GM10248 (cell line): Measurements from ENCODE around the gene C4orf46.
A peak's percentile ranks its signal among the peaks of the same experiment; 100 is the strongest.
"Not testable (repeated sequence)": the region's sequence is repeated elsewhere in the genome, so short reads cannot be mapped to it uniquely, and the experiment has no call there.

Source experiments
- CTCF ChIA-PET: fragments of 300-600 bp; sonication (Branson Sonifier 250); formaldehyde crosslinking; extraction: SDS; loops from one replicate; lab custom pipeline; 2021; ENCODE audit warnings: antibody characterized with exemption; lab: Yijun Ruan, JAX
- POLR2A ChIA-PET: fragments of 350-650 bp; sonication (Branson Sonifier 250); formaldehyde crosslinking; extraction: SDS; loops from one replicate; lab custom pipeline; 2020; ENCODE audit warnings: antibody characterized with exemption; lab: Yijun Ruan, JAX
- DNase-seq: peaks from one replicate; pipeline ENCODE4 v3.0.0; 2012; ENCODE audit errors: extremely low spot score
- TF ChIP-seq, protein P1 (sequence below): IDR thresholded peaks from 2 replicates; pipeline ENCODE4 v1.5.1; 2012; ENCODE audit warnings: mild to moderate bottlenecking, low read depth; ENCODE audit errors: extremely low read depth, missing control alignments, control extremely low read depth

C4orf46 gene

DNA sequence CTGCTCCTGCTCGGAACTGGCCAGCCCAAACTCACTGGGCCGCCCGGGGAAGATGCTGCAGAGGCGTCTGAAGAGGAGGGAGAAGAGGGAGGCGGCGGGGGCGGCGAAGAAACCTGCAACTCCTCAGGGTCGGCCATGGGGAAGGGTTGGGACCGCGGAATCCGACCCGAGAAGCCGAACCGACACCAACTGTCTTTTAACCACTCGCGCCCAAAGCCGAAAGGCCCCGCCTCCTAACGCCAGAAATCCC is at the start of gene C4orf46:
Gene C4orf46 (minus strand): TSS at position 223 of the 250 bp plus-strand sequence. CDS start 86 bp downstream, at position 137.
- CTCF ChIA-PET = interaction anchor here (1.2 kb wide), 1 partner anchor 417 kb away, joined by 3 read pairs; no protein-coding TSS in a partner anchor
- DNase-seq = no peak
- TF ChIP-seq, protein P1, sequence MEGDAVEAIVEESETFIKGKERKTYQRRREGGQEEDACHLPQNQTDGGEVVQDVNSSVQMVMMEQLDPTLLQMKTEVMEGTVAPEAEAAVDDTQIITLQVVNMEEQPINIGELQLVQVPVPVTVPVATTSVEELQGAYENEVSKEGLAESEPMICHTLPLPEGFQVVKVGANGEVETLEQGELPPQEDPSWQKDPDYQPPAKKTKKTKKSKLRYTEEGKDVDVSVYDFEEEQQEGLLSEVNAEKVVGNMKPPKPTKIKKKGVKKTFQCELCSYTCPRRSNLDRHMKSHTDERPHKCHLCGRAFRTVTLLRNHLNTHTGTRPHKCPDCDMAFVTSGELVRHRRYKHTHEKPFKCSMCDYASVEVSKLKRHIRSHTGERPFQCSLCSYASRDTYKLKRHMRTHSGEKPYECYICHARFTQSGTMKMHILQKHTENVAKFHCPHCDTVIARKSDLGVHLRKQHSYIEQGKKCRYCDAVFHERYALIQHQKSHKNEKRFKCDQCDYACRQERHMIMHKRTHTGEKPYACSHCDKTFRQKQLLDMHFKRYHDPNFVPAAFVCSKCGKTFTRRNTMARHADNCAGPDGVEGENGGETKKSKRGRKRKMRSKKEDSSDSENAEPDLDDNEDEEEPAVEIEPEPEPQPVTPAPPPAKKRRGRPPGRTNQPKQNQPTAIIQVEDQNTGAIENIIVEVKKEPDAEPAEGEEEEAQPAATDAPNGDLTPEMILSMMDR = no peak
- POLR2A ChIA-PET = no interaction called here

DNA sequence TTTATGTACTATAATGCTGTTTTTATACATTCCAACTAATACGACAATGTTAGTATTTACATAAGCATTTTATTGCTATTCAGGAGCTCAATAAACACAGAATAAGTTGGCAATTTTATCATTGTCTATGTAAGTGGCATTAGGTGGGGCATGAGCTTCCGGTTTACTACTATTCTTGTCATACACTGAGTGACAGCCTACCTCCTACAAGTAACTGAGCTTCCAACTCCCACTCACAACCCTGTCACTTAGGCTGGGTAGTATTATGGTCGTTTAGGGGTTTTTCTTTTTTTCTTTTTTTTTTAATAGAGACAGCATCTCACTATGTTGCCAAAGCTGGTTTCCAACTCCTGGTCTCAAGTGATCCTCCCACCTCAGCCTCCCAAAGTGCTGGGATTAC is 44.1 kb upstream of the C4orf46 start:
- TF ChIP-seq, protein P1 = no peak
- DNase-seq = no peak
- POLR2A ChIA-PET = no interaction called here
- CTCF ChIA-PET = interaction anchor here (1.0 to 1.5 kb wide), 4 partner anchors 12 to 487 kb away, joined by 3 to 5 read pairs (median 4); no protein-coding TSS in a partner anchor

DNA sequence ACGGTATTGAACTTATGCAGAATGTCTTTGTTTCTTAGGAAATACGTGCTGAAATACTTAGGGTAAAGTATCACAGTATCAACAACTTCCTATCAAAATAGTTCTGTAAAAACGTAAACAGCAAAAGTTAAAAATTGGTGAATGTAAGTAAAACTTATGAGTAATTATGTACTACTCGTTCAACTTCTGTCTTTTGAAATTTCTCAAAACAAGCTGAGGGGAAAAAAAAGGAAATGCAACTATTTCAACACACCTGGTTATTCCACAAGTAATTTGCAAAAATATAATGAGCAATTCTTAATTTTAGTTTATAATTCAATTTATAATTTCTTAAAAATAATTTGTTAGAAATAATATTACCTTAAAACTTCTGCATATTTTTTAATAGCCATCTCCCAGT is 43.2 kb upstream of the C4orf46 start:
- TF ChIP-seq, protein P1 = no peak
- POLR2A ChIA-PET = interaction anchor here (0.7 kb wide), 1 partner anchor 552 kb away, joined by 5 read pairs; no protein-coding TSS in a partner anchor
- no peak for DNase-seq
- CTCF ChIA-PET = interaction anchor here (1.0 to 1.5 kb wide), 2 partner anchors 26 to 488 kb away, joined by 3 to 5 read pairs; no protein-coding TSS in a partner anchor

DNA sequence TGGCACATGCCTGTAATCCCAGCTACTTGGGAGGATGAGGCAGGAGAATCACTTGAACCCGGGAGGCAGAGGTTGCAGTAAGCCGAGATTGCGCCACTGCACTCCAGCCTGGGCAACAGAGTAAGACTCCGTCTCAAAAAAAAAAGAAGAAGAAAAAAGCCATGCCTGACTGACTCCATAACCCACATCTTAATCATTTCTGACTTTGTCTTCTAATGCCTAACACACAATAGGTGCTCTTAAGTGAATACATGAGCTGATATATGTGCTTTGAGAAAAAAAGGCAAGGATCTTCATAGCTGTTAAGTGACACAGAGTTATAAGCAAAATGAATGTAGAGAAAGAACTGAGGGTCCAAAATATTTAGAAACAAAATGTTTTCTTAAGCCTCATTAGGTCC is 40.9 kb upstream of the C4orf46 start:
- POLR2A ChIA-PET, DNase-seq: not testable (repeated sequence)
- CTCF ChIA-PET = interaction anchor here (0.7 to 1.6 kb wide), 5 partner anchors 14 to 137 kb away, joined by 3 to 4 read pairs (median 3); no protein-coding TSS in a partner anchor

DNA sequence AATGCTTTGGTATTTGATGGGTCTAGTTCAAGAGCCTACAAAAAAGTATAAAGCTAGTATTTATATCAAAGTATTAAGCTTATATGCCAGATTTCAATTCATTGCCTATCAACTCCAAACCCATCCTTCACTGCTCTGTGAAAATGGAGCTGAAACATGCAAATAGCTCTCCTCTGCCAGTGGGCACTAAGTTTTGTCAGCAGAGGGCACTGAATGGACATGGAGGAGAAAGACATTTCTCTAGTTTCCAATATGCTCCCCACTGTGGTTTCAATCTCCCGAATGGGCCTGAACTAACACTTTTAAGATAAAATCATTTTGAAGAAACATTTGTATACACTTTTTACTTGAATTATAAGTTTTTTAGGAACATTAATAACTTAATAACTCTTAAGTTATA is 39.1 kb upstream of the C4orf46 start:
- DNase-seq = no peak
- ChIA-PET CTCF (interaction anchor here (1.1 to 2.6 kb wide), 5 partner anchors 10 to 489 kb away, joined by 3 to 12 read pairs (median 4); no protein-coding TSS in a partner anchor), POLR2A (no interaction called here)
- TF ChIP-seq, protein P1 = peak; percentile 23

DNA sequence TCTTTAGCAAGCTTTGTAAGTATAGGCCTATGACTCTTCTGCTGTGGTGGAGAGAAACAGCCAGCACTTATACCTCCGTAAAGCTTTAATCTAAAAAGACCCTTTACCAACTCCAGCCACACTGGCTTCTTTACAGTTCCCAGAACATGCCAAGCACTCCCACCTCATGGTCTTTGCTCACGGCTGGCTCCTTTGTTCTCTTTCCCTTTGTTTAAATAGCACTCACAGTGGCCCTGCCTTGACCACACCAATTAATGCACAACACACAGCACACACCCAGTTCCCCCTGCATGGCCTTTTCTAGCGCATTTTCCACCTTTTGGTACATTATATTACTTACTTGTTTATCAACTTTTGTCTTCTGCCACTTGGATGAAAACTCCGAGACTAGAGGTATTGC is 32.6 kb upstream of the C4orf46 start:
- no peak for DNase-seq
- CTCF ChIA-PET = interaction anchor here (1.6 kb wide), 1 partner anchor 11 kb away, joined by 4 read pairs; no protein-coding TSS in a partner anchor
- TF ChIP-seq, protein P1 = no peak
- POLR2A ChIA-PET = no interaction called here

DNA sequence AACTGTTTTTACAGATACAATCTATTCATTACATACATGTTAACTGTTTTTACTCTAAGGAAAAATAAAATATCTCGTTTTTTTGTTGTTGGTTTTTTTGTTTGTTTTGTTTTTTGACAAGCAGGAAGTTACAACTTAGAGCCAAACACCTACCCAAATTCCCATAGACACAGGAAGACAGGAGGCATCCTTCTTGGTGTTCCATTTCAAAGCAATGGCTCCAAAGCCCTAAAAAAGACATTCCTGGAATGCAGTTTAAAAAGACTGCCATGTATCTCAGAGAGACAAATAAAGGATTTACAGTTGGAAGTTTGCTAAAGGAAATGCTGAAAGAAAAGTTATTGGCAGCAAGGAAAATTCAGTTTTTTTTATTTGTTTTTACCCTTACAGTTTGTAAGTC is 17.1 kb upstream of the C4orf46 start:
- no peak for DNase-seq
- TF ChIP-seq, protein P1 = no peak
- POLR2A ChIA-PET = no interaction called here
- CTCF ChIA-PET = no interaction called here
